Smooth muscle cell (in vitro differentiated cells): ENCODE measurements around the gene COL4A1. TPM values are rescaled to one million over a fixed set of nuclear protein-coding genes. Genes with fewer than 3 reads are reported as not detected.

Experiments
- DNase-seq: peaks from one replicate; lab custom pipeline; 2025; ENCODE audit not compliant: unreplicated experiment; lab: John Stamatoyannopoulos, UW
- H2AFZ ChIP-seq: fragments of 200-600 bp; sonication (generic); 2 replicates; pipeline ENCODE4 v1.6.0; 2016; ENCODE audit warnings: antibody characterized with exemption, low read depth, mild to moderate bottlenecking
- H3F3A ChIP-seq: fragments of 200-600 bp; sonication (generic); 2 replicates; pipeline ENCODE4 v1.6.0; 2017; ENCODE audit warnings: antibody characterized with exemption, low read depth
- H3K27ac ChIP-seq: fragments of 200-600 bp; sonication (generic); 2 replicates; pipeline ENCODE4 v1.5.1; 2016; ENCODE audit warnings: low read depth, mild to moderate bottlenecking
- H3K27me3 ChIP-seq: fragments of 200-600 bp; sonication (generic); 2 replicates; pipeline ENCODE4 v1.6.1; 2016; ENCODE audit warnings: low read depth, mild to moderate bottlenecking
- H3K36me3 ChIP-seq: fragments of 200-600 bp; sonication (generic); 2 replicates; pipeline ENCODE4 v1.5.1; 2016; ENCODE audit warnings: low read depth
- H3K4me1 ChIP-seq: fragments of 200-600 bp; sonication (generic); 2 replicates; pipeline ENCODE4 v1.5.1; 2016; ENCODE audit warnings: low read depth
- H3K4me2 ChIP-seq: fragments of 200-600 bp; sonication (generic); 2 replicates; pipeline ENCODE4 v1.6.0; 2016; ENCODE audit warnings: mild to moderate bottlenecking
- H3K4me3 ChIP-seq: fragments of 200-600 bp; sonication (generic); 2 replicates; pipeline ENCODE4 v1.5.1; 2016; ENCODE audit warnings: mild to moderate bottlenecking
- H3K79me2 ChIP-seq: fragments of 200-600 bp; sonication (generic); 2 replicates; pipeline ENCODE4 v1.6.0; 2016; ENCODE audit warnings: low read depth, mild to moderate bottlenecking
- H3K9ac ChIP-seq: fragments of 200-600 bp; sonication (generic); 2 replicates; pipeline ENCODE4 v1.6.0; 2016; ENCODE audit warnings: low read depth
- H3K9me3 ChIP-seq: fragments of 200-600 bp; sonication (generic); replicated peaks from 2 replicates; pipeline ENCODE4 v1.5.1; 2016; ENCODE audit warnings: low read depth
- H4K20me1 ChIP-seq: fragments of 200-600 bp; sonication (generic); 2 replicates; pipeline ENCODE4 v1.6.0; 2016; ENCODE audit warnings: low read depth
- WGBS: methylation state at CpG from one replicate; pipeline ENCODE4 v1.1.7; 2016; ENCODE audit warnings: low lambda C conversion rate; 5-methylcytosine and 5-hydroxymethylcytosine counted together
- polyA plus RNA-seq: library from polyadenylated mRNA; unstranded; fragments of >200 nt; fragmentation: Nextera tagmentation; extraction: Ambion mirVana; gene quantifications from 2 replicates; pipeline ENCODE4 v1.2.1, GENCODE V29; 2016
- total RNA-seq: library from RNA; depleted of rRNA; stranded (reverse); fragments of >200 nt; gene quantifications from 2 replicates; pipeline ENCODE4 v1.2.3, GENCODE V29; 2014
- TF ChIP-seq, protein P1 (sequence below): fragments of 200-600 bp; sonication (generic); IDR thresholded peaks from 2 replicates; pipeline ENCODE4 v1.5.1; 2017; ENCODE audit warnings: borderline replicate concordance, mild to moderate bottlenecking, antibody characterized with exemption; ENCODE audit not compliant: insufficient read depth, poor library complexity, severe bottlenecking

The COL4A1 gene
- total and polyA plus RNA-seq, 2 experiments from 2014 or later: 2,409 to 4,372 TPM

DNA sequence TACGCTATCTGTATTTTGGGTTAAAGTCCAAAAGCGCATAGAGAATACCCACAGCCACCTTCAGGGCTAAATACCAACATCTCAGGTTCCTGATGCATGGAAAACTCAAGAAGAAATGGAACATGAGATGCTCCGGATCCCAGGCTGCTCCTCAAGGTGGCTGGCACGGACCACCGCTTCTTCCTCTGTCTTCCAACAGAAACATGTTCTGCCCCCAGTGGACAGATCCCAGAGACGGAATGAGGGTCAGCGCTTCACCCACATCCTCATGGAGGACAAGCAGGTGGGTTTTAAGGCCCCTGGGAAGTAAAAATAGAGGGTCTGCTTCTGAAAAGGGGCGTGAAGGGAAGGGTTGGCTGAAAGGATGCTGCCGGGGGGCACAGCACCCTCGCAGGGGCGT is 17.3 kb downstream of the COL4A1 start:
- Histone ChIP-seq H3K79me2 (peaks cover 96% of the 10 kb centered on the region), H2AFZ (no peak overlapping the region), H4K20me1 (peaks cover 100% of the 10 kb centered on the region), H3K36me3 (peaks cover under 1% of the 10 kb centered on the region), H3K9ac (no peak overlapping the region), H3F3A (peaks cover 44% of the 10 kb centered on the region), H3K27me3 (no peaks in the 10 kb centered on the region), H3K9me3 (no peaks in the 10 kb centered on the region), H3K4me3 (no peak overlapping the region), H3K27ac (peak overlapping the region; percentile 46), H3K4me2 (no peak overlapping the region), H3K4me1 (peaks cover 15% of the 10 kb centered on the region)
- DNase-seq: no peak
- TF ChIP-seq, protein P1, sequence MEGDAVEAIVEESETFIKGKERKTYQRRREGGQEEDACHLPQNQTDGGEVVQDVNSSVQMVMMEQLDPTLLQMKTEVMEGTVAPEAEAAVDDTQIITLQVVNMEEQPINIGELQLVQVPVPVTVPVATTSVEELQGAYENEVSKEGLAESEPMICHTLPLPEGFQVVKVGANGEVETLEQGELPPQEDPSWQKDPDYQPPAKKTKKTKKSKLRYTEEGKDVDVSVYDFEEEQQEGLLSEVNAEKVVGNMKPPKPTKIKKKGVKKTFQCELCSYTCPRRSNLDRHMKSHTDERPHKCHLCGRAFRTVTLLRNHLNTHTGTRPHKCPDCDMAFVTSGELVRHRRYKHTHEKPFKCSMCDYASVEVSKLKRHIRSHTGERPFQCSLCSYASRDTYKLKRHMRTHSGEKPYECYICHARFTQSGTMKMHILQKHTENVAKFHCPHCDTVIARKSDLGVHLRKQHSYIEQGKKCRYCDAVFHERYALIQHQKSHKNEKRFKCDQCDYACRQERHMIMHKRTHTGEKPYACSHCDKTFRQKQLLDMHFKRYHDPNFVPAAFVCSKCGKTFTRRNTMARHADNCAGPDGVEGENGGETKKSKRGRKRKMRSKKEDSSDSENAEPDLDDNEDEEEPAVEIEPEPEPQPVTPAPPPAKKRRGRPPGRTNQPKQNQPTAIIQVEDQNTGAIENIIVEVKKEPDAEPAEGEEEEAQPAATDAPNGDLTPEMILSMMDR: no peak
- whole genome bisulfite sequencing: 92% methylated on average over 11 of the region's 11 CpGs

DNA sequence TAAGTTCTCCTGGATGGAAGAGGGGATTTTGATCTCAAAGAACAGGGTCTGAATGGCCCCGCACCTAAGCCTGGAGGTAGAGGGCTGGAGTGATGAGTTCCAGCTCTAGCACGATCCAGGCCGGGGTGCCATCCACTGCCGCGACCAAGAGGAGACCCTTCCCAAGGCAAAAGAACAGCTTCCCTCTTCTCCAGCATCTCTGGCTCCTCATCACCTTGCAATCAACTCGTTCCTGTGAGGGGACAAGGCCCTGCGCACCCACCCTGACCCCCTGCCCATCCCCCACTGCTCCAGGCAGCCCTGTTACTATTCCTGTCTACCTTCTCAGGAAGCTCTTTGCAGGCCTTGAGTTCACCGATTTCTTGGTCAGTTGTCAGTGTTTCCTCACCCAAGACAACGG is 17.8 kb downstream of the COL4A1 start:
- no peak overlapping the region for H3K4me2 ChIP-seq
- H2AFZ ChIP-seq: no peak overlapping the region
- TF ChIP-seq, protein P1: no peak
- 93% methylated on average over 9 of the region's 9 CpGs for WGBS
- H3F3A ChIP-seq: peaks cover 39% of the 10 kb centered on the region
- H3K36me3 ChIP-seq: no peaks in the 10 kb centered on the region
- peaks cover 15% of the 10 kb centered on the region for H3K4me1 ChIP-seq
- H3K27ac ChIP-seq: no peak overlapping the region
- DNase-seq: no peak
- H3K9ac ChIP-seq: no peak overlapping the region
- H4K20me1 ChIP-seq: peaks cover 100% of the 10 kb centered on the region
- peaks cover 96% of the 10 kb centered on the region for H3K79me2 ChIP-seq
- no peaks in the 10 kb centered on the region for H3K27me3 ChIP-seq
- H3K4me3 ChIP-seq: no peak overlapping the region
- no peaks in the 10 kb centered on the region for H3K9me3 ChIP-seq

DNA sequence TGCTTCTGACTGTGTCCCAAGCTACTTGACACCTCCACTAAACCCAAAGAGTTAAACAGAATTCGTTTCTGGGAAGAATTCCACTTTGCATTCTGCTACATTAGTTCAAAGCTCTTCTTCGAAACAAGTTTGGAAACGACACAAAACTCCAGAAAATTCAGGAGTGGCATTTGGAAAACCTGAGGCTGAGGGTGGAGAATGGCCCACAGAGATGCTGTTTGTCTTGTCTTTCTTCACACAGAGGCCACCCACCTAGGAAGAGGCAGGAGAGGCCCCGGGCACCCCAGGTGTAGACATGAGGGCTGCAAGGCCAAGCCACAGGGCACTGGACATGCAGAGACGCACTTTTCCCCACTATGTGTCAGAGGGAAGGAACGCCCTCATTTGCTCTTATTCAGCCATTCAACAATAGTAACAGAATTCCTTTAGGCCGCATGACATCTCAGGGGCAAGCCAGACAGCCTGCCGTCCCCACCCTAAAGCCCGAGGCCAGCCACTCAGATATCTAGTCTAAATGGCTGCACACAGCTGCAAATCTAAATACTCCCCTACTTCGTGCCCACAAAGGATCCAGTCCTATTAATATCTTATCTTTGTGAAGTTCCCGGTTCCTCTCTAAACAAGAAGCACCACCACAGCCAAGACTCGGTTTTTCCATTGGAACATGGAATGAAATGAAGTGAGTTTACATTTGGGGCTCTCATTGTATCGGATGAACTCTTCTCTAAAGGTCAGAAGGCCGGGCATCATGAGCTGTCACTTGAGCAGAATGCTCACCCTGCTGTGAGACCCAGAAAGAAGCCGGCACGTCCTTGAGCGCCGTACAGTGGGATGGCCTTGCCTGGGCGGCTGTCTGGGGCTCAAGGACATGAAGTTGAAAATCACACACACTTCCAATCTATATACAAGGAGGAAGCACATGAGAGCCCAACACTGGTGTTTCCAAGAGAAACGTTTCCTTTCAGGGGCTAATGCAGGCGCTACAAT is 19.8 kb downstream of the COL4A1 start:
- Histone ChIP-seq H3K36me3 (no peaks in the 10 kb centered on the region), H4K20me1 (peaks cover 100% of the 10 kb centered on the region), H3K27ac (peak overlapping the region; percentile 81), H3K9ac (no peak overlapping the region), H3K4me1 (peaks cover 15% of the 10 kb centered on the region), H3K4me2 (peak overlapping the region; percentile 45), H2AFZ (no peak overlapping the region), H3K9me3 (no peaks in the 10 kb centered on the region), H3F3A (peaks cover 46% of the 10 kb centered on the region), H3K27me3 (no peaks in the 10 kb centered on the region), H3K79me2 (peaks cover 96% of the 10 kb centered on the region), H3K4me3 (no peak overlapping the region)
- 45% methylated on average over 21 of the region's 21 CpGs for WGBS
- TF ChIP-seq, protein P1: no peak
- no peak for DNase-seq
